Loucy (cell line): ENCODE data around the gene HSD17B8.

ENCODE experiments used
- H2AFZ ChIP-seq: fragments of 200-600 bp; sonication (generic); 2 replicates; pipeline ENCODE4 v1.6.0; 2016; ENCODE audit warnings: antibody characterized with exemption, mild to moderate bottlenecking, low read length, moderate library complexity
- H3F3A ChIP-seq: fragments of 200-600 bp; 2 replicates; pipeline ENCODE4 v1.6.0; 2016; ENCODE audit warnings: antibody characterized with exemption, low read depth, mild to moderate bottlenecking
- H3K27me3 ChIP-seq: fragments of 200-600 bp; sonication (generic); 2 replicates; pipeline ENCODE4 v1.6.1; 2014; ENCODE audit warnings: low read length, mild to moderate bottlenecking; ENCODE audit not compliant: insufficient read depth, poor library complexity, severe bottlenecking
- H3K36me3 ChIP-seq: fragments of 200-600 bp; sonication (generic); 2 replicates; pipeline ENCODE4 v1.6.1; 2016; ENCODE audit warnings: low read length; ENCODE audit not compliant: insufficient read depth
- H3K4me1 ChIP-seq: fragments of 200-600 bp; sonication (generic); 2 replicates; pipeline ENCODE4 v1.5.1; 2014; ENCODE audit warnings: low read length, mild to moderate bottlenecking; ENCODE audit not compliant: insufficient read depth, poor library complexity, severe bottlenecking
- H3K4me2 ChIP-seq: fragments of 200-600 bp; sonication (generic); 2 replicates; pipeline ENCODE4 v1.6.0; 2014; ENCODE audit warnings: antibody characterized with exemption, low read length, low read depth, mild to moderate bottlenecking; ENCODE audit not compliant: poor library complexity, severe bottlenecking
- H3K4me3 ChIP-seq: fragments of 200-600 bp; sonication (generic); 2 replicates; pipeline ENCODE4 v1.5.1; 2014; ENCODE audit warnings: low read length, mild to moderate bottlenecking, mixed read lengths; ENCODE audit not compliant: poor library complexity, severe bottlenecking
- H3K79me2 ChIP-seq: fragments of 200-600 bp; sonication (generic); 2 replicates; pipeline ENCODE4 v1.6.1; 2014; ENCODE audit warnings: low read length; ENCODE audit not compliant: insufficient read depth
- H3K9ac ChIP-seq: fragments of 200-600 bp; sonication (generic); 2 replicates; pipeline ENCODE4 v1.6.0; 2014; ENCODE audit warnings: mild to moderate bottlenecking, low read depth, low read length, moderate library complexity; ENCODE audit not compliant: poor library complexity, severe bottlenecking
- H3K9me2 ChIP-seq: fragments of 200-600 bp; sonication (generic); replicated peaks from 2 replicates; pipeline ENCODE4 v1.6.1; 2016; ENCODE audit warnings: low read depth, low read length, mixed read lengths
- H3K9me3 ChIP-seq: fragments of 200-600 bp; sonication (generic); 2 replicates; pipeline ENCODE4 v1.6.1; 2014; ENCODE audit warnings: mild to moderate bottlenecking, antibody characterized with exemption, low read length, low read depth; ENCODE audit not compliant: insufficient read depth
- H4K20me1 ChIP-seq: fragments of 200-600 bp; sonication (generic); 2 replicates; pipeline ENCODE4 v1.6.0; 2014; ENCODE audit warnings: antibody characterized with exemption, low read length, mild to moderate bottlenecking; ENCODE audit not compliant: insufficient read depth, poor library complexity, severe bottlenecking
- CTCF ChIP-seq: fragments of 200-600 bp; sonication (generic); conservative IDR thresholded peaks from 2 replicates; pipeline ENCODE4 v1.5.1; 2014; ENCODE audit warnings: mild to moderate bottlenecking, antibody characterized with exemption, low read length
- EZH2phosphoT487 ChIP-seq: fragments of 200-600 bp; IDR thresholded peaks from 2 replicates; pipeline ENCODE4 v1.6.1; 2018; ENCODE audit warnings: antibody characterized with exemption, mild to moderate bottlenecking, moderate library complexity, borderline replicate concordance

The HSD17B8 gene

GRCh38 chr6:33235221-33235634 is 30.8 kb downstream of the HSD17B8 start:
- TF ChIP-seq EZH2phosphoT487 (no peak), CTCF (no peak)
- Histone ChIP-seq H3K9me3 (no peaks in the 10 kb centered on the region), H3K4me2 (no peak overlapping the region), H4K20me1 (no peaks in the 10 kb centered on the region), H3K9ac (no peak overlapping the region), H3K4me3 (no peak overlapping the region), H3K4me1 (peaks cover 4% of the 10 kb centered on the region), H3K27me3 (no peaks in the 10 kb centered on the region), H2AFZ (0 out of 2 replicates have a peak overlapping the region, but pooled peaks have one; percentile 2), H3F3A (no peaks in the 10 kb centered on the region), H3K9me2 (no peaks in the 10 kb centered on the region), H3K79me2 (no peaks in the 10 kb centered on the region), H3K36me3 (no peaks in the 10 kb centered on the region)

GRCh38 chr6:33236328-33236727 is 31.9 kb downstream of the HSD17B8 start:
- H3K4me2 ChIP-seq, result no peak overlapping the region
- no peak overlapping the region for H3K4me3 ChIP-seq
- H3K9me3 ChIP-seq, result no peaks in the 10 kb centered on the region
- no peaks in the 10 kb centered on the region for H3F3A ChIP-seq
- no peaks in the 10 kb centered on the region for H3K79me2 ChIP-seq
- no peak for TF ChIP-seq CTCF
- no peak for TF ChIP-seq EZH2phosphoT487
- H3K27me3 ChIP-seq, result no peaks in the 10 kb centered on the region
- no peaks in the 10 kb centered on the region for H3K9me2 ChIP-seq
- no peaks in the 10 kb centered on the region for H3K36me3 ChIP-seq
- H3K9ac ChIP-seq, result no peak overlapping the region
- no peaks in the 10 kb centered on the region for H4K20me1 ChIP-seq
- no peak overlapping the region for H2AFZ ChIP-seq
- H3K4me1 ChIP-seq, result peaks cover 4% of the 10 kb centered on the region

- H3K9me2 ChIP-seq, result no peaks in the 10 kb centered on the region
- no peaks in the 10 kb centered on the region for H3F3A ChIP-seq
- TF ChIP-seq CTCF (no peak), EZH2phosphoT487 (no peak)
- peaks cover 4% of the 10 kb centered on the region for H3K4me1 ChIP-seq
- no peaks in the 10 kb centered on the region for H3K27me3 ChIP-seq
- no peak overlapping the region for H3K9ac ChIP-seq
- H3K4me3 ChIP-seq, result no peak overlapping the region
- H3K4me2 ChIP-seq, result no peak overlapping the region
- H3K9me3 ChIP-seq, result no peaks in the 10 kb centered on the region
- no peaks in the 10 kb centered on the region for H3K36me3 ChIP-seq
- no peaks in the 10 kb centered on the region for H3K79me2 ChIP-seq
- no peak overlapping the region for H2AFZ ChIP-seq
- no peaks in the 10 kb centered on the region for H4K20me1 ChIP-seq
Measured at GRCh38 chr6:33236852-33237251, 32.4 kb downstream of the HSD17B8 start.
